ENCODE data around the gene OCA2.

OCA2 gene

GRCh38 chr15:28131946-28132345 is 32.8 kb upstream of the OCA2 start:
- TF ChIP-seq CTCF (IDR thresholded peaks at IDR 0.05; ENCODE audit: borderline replicate concordance, insufficient read depth, low read depth, low read length), result no peak
- no peak overlapping the region for H3K4me3 ChIP-seq (ENCODE audit: low read depth, low read length)

- H3K4me3 ChIP-seq (ENCODE audit: low read depth, low read length), result no peak overlapping the region
- no peak for TF ChIP-seq CTCF (IDR thresholded peaks at IDR 0.05; ENCODE audit: borderline replicate concordance, insufficient read depth, low read depth, low read length)
These were observed 32.3 kb upstream of the OCA2 start for GRCh38 chr15:28131400-28131799.

GRCh38 chr15:28130651-28131050 is 31.5 kb upstream of the OCA2 start:
- no peak for TF ChIP-seq CTCF (IDR thresholded peaks at IDR 0.05; ENCODE audit: borderline replicate concordance, insufficient read depth, low read depth, low read length)
- no peak overlapping the region for H3K4me3 ChIP-seq (ENCODE audit: low read depth, low read length)

- TF ChIP-seq CTCF (IDR thresholded peaks at IDR 0.05; ENCODE audit: borderline replicate concordance, insufficient read depth, low read depth, low read length), result no peak
- H3K4me3 ChIP-seq (ENCODE audit: low read depth, low read length), result no peak overlapping the region
These were observed 30.2 kb upstream of the OCA2 start for GRCh38 chr15:28129231-28129848.

GRCh38 chr15:28128031-28128430 is 28.9 kb upstream of the OCA2 start:
- TF ChIP-seq CTCF (IDR thresholded peaks at IDR 0.05; ENCODE audit: borderline replicate concordance, insufficient read depth, low read depth, low read length), result no peak
- H3K4me3 ChIP-seq (ENCODE audit: low read depth, low read length), result no peak overlapping the region

- H3K4me3 ChIP-seq (ENCODE audit: low read depth, low read length), result no peak overlapping the region
- no peak for TF ChIP-seq CTCF (IDR thresholded peaks at IDR 0.05; ENCODE audit: borderline replicate concordance, insufficient read depth, low read depth, low read length)
These were observed 27.9 kb upstream of the OCA2 start for GRCh38 chr15:28127036-28127435.
